Vagina (tissue), 2 donors: ENCODE data around the gene TTC19.

Experiments used
- POLR2AphosphoS5 ChIP-seq, 2 donors: sonication (generic); formaldehyde crosslinking; IDR thresholded peaks; one replicate each; pipeline ENCODE4 v1.9.0; 2017; ENCODE audit warnings: antibody characterized with exemption in 2 of 2, mild to moderate bottlenecking in 2 of 2, low read depth in 1 of 2; ENCODE audit not compliant: insufficient read depth in 1 of 2
- TF ChIP-seq, protein P1 (sequence below), 3 experiments: fragments of 450-650 bp in 2 of 3; fragments of 200-600 bp in 1 of 3; sonication (generic) in 1 of 3; IDR thresholded peaks; one replicate each; pipeline ENCODE4 v1.5.1; 2017 to 2019; ENCODE audit warnings: antibody characterized with exemption in 3 of 3, mild to moderate bottlenecking in 2 of 3, moderate library complexity in 2 of 3

DNA sequence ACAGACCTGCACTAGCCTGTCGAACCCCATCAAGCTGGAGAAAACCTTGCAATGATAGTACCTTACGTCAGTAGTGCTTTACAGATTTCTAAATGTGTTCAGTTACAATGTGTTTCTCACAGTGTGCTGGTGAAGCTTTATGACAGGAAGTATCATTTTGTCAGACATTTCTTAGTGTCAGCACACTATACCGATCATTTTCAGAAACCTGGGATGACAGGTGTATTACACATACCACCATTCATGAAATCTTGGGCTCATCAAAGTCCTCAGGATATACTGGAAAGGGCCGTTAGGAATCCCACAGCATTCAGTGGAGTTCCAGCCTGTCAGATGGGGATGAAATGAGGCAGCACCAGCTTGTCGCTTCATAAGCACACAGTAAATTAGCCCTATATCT is 27.3 kb downstream of the TTC19 start:
- TF ChIP-seq, protein P1, sequence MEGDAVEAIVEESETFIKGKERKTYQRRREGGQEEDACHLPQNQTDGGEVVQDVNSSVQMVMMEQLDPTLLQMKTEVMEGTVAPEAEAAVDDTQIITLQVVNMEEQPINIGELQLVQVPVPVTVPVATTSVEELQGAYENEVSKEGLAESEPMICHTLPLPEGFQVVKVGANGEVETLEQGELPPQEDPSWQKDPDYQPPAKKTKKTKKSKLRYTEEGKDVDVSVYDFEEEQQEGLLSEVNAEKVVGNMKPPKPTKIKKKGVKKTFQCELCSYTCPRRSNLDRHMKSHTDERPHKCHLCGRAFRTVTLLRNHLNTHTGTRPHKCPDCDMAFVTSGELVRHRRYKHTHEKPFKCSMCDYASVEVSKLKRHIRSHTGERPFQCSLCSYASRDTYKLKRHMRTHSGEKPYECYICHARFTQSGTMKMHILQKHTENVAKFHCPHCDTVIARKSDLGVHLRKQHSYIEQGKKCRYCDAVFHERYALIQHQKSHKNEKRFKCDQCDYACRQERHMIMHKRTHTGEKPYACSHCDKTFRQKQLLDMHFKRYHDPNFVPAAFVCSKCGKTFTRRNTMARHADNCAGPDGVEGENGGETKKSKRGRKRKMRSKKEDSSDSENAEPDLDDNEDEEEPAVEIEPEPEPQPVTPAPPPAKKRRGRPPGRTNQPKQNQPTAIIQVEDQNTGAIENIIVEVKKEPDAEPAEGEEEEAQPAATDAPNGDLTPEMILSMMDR (IDR thresholded peaks at IDR 0.05) = no peak
- no peak for TF ChIP-seq POLR2AphosphoS5 (IDR thresholded peaks at IDR 0.05; ENCODE audit: insufficient read depth in 1 of 2, low read depth in 1 of 2)
